ENCODE data around the gene ATP9A.
"Not testable (repeated sequence)": the region's sequence is repeated elsewhere in the genome, so short reads cannot be mapped to it uniquely, and the experiment has no call there.

Gene ATP9A

GRCh38 chr20:51648571-51648947 lies 119.6 kb downstream of the ATP9A start:
- no peak for DNase-seq

GRCh38 chr20:51647674-51648570 lies 120.3 kb downstream of the ATP9A start:
- no peak for DNase-seq

- not testable (repeated sequence) for DNase-seq
These were observed 124.4 kb downstream of the ATP9A start for GRCh38 chr20:51643810-51644209.

GRCh38 chr20:51643390-51643789 lies 124.8 kb downstream of the ATP9A start:
- no peak for DNase-seq

- DNase-seq = no peak
These were observed 126.3 kb downstream of the ATP9A start for GRCh38 chr20:51641866-51642265.

GRCh38 chr20:51640743-51641142 lies 127.4 kb downstream of the ATP9A start:
- DNase-seq = no peak

GRCh38 chr20:51639206-51639832 lies 128.9 kb downstream of the ATP9A start:
- DNase-seq = no peak

- no peak for DNase-seq
These were observed 130.9 kb downstream of the ATP9A start for GRCh38 chr20:51637241-51637640.

GRCh38 chr20:51636123-51636522 lies 132.1 kb downstream of the ATP9A start:
- no peak for DNase-seq

GRCh38 chr20:51635680-51636079 lies 132.5 kb downstream of the ATP9A start:
- DNase-seq = no peak

- DNase-seq = no peak
These were observed 133.3 kb downstream of the ATP9A start for GRCh38 chr20:51634877-51635276.

- no peak for DNase-seq
These were observed 133.9 kb downstream of the ATP9A start for GRCh38 chr20:51634257-51634656.

- no peak for DNase-seq
These were observed 134.8 kb downstream of the ATP9A start for GRCh38 chr20:51633430-51633829.

GRCh38 chr20:51631953-51632352 lies 136.2 kb downstream of the ATP9A start:
- DNase-seq = no peak

- no peak for DNase-seq
These were observed 136.9 kb downstream of the ATP9A start for GRCh38 chr20:51631011-51631950.

- DNase-seq = no peak
These were observed 138.7 kb downstream of the ATP9A start for GRCh38 chr20:51629399-51630058.

- no peak for DNase-seq
These were observed 139.4 kb downstream of the ATP9A start for GRCh38 chr20:51628533-51629398.

GRCh38 chr20:51627586-51627985 lies 140.6 kb downstream of the ATP9A start:
- no peak for DNase-seq

GRCh38 chr20:51625105-51625504 lies 143.1 kb downstream of the ATP9A start:
- no peak for DNase-seq

GRCh38 chr20:51624157-51624731 lies 143.9 kb downstream of the ATP9A start:
- no peak for DNase-seq

- no peak for DNase-seq
These were observed 144.9 kb downstream of the ATP9A start for GRCh38 chr20:51623255-51623654.

Measured in DMS79 (cell line).